ENCODE results near the gene GRIK1.

GRIK1 gene

GRCh38 chr21:29826386-29826785 lies 113.4 kb downstream of the GRIK1 start:
- no peak for DNase-seq

DNA sequence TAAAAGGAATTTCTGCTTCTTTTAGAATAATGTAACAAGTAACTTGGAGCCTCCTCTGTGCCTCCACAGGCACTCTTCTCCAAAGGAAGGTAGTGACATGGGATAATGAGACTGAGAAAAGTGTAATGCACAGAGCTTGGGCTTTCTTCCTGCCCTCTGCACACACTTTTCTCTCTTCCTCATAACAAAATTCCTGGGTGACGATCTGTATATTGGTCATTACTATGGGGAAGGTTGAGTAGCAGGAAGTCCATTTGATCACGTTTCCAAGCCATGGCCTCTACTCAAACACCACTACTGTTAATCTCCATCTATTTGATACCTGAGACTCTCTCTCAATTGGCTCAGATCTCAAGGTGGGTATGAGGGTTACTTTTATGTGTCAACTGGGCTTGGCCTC lies 113.9 kb downstream of the GRIK1 start:
- DNase-seq, result no peak

- DNase-seq, result no peak
These were observed 114.5 kb downstream of the GRIK1 start for GRCh38 chr21:29825345-29825744.

- DNase-seq, result no peak
These were observed 117.7 kb downstream of the GRIK1 start for GRCh38 chr21:29822064-29822463.

GRCh38 chr21:29821230-29821629 lies 118.6 kb downstream of the GRIK1 start:
- DNase-seq, result no peak

GRCh38 chr21:29819675-29820326 lies 120.0 kb downstream of the GRIK1 start:
- no peak for DNase-seq

GRCh38 chr21:29818383-29818921 lies 121.3 kb downstream of the GRIK1 start:
- no peak for DNase-seq

DNA sequence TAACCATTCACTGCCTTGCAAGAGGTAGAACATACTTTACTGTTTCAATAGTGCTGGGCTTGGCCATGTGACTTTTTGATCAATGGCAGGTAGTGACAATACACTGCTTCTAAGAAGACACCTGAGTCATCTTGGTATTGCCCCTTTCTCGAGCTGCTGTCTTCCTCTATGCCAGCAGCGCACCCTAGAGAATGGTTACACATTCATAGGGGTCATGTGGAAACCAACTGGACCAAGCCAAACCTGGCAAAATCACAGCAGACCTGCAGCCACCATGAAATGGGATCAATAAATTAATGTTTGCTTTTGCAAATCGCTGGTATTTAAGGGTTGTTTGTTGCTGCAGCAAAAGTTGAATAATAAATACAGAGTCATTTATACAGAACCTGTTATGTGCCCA lies 122.3 kb downstream of the GRIK1 start:
- DNase-seq, result no peak

DNA sequence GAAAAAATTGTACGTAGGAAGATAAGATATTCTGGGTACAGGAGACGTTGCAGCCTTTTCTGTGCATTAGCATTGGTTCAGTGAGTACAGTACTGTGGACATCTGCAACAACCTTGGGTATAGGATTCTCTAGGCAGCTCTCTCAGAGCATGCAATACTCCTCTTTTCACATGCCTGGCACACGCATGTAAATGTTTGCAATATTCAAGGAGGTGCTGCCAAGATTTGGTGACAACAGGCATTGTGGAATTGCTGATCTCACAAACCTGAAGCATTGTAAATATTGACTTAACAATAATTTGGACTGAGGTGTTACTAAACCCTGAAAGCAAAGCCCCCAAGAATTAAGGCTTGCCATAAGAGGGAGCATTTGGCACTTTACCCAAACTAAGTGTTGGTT lies 126.8 kb downstream of the GRIK1 start:
- no peak for DNase-seq

- DNase-seq, result no peak
These were observed 128.9 kb downstream of the GRIK1 start for GRCh38 chr21:29810871-29811270.

- no peak for DNase-seq
These were observed 131.6 kb downstream of the GRIK1 start for GRCh38 chr21:29808153-29808552.

DNA sequence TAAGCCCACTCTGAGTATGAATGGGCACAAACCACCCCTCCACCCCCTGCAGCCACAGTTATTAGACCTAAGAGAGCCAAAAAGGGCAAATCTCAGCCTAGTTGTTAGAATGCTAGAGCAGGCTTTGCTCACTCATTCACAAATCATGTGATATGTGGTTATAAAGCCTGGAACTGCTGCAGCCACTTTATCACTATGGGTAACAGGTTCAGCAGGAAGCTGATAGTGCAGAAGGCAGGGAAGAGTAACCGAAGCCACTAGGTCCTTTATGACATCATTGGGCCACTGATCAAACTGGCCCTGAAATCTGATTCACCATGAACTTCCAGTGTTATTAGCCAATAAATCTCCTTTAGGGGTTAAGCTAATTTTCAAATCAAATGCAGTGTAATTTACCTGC lies 134.7 kb downstream of the GRIK1 start:
- no peak for DNase-seq

GRCh38 chr21:29803191-29803590 lies 136.6 kb downstream of the GRIK1 start:
- DNase-seq, result no peak

DNA sequence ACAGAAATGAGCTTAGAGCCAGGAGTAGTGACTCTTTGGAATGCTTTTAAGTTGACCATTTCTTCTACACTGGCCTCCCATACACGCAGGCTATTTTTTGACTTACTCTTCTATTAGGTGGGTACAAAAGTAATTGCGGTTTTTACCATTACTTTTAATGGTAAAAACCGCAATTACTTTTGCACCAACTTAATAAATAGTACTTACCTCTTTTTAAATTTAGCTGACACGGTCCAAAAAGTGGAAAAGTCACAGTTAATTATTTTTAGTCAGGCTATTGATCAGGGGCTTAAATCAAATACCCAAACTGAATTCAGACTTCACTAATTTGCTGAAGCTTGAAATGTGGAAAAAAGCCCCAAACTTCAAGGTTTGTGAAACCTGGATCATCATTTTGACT lies 138.7 kb downstream of the GRIK1 start:
- no peak for DNase-seq

GRCh38 chr21:29800056-29800455 lies 139.7 kb downstream of the GRIK1 start:
- DNase-seq, result no peak

GRCh38 chr21:29798840-29799239 lies 141.0 kb downstream of the GRIK1 start:
- no peak for DNase-seq

DNA sequence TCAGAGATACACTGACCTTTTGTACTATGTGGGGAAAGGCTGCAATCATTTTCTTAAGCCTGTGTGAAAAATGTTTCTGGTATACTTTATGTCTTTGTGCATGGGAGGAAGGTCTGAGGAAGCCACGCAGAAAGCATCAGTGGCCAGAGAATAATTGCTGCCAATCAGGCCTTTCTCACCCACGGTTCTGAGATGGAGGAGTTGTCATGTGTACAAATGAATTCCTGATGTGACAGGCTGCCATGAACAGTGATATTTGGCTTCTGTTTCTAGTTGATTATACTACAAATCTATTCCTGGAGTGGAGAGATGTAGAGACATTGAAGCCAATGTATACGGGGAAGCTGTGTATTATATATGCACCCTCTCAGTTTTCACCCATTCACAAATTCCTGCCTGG lies 142.6 kb downstream of the GRIK1 start:
- DNase-seq, result no peak

DNA sequence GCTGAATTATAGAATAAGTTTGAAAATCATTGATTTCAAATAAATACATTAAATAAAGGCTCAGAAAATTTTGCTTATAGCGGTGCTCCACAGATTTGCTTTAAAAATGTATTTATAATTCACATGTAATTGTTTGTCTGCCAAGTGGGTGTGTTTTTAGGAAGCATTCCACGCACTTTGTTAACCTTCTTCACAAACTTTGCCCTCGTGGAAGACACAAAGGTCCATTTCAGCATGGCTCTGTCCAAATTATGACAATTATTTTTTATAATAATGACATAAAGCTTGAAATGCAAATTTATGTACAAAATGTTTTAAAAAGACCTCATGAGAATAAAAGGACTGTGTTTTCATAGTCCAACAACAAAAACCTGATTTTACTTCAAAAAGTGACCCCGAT lies 146.1 kb downstream of the GRIK1 start:
- DNase-seq, result no peak

GRCh38 chr21:29789393-29789792 lies 150.4 kb downstream of the GRIK1 start:
- no peak for DNase-seq

DNA sequence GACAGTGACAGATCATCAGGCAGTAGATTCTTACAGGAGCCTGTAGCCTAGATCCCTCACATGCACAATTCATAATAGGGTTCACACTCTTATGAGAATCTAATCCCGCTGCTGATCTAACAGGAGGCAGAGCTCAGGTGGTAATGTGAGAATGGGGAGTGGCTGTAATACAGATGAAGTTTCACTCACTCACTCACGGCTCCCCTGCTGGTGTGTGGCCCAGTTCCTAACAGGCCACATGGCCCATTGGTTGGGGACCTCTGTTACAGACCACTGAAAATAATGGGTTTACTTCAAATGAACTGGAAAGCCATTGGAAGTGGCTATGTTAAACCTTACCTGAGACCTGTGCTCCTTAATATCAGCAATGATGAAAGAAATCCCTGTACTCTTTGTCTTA lies 151.0 kb downstream of the GRIK1 start:
- DNase-seq, result no peak

DNA sequence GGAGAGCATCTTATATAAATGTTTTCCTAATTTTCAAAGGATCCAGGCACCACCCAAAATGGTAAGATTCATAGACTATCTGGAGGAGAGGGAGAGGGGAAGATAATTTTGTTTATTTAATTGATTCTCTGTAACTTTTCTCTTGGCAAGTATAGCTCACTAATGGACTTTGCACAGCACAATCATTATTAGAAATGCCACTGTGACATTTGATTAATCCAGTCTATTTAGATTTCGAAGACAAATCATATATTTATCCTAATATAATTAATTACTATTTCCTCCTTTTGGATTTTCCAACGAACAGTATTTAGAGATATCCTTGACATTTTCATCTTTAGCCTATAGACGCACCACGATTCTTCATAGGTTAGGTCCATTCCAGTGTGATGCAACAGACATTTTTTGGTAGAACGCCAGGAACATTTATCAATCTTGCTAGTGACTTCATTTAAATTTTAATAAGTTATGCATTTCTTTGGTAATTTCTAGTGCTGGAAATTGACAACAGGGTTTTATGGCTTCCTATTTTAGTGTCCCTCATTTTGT lies 152.4 kb downstream of the GRIK1 start:
- no peak for DNase-seq

- no peak for DNase-seq
These were observed 153.1 kb downstream of the GRIK1 start for GRCh38 chr21:29786496-29787360.

- DNase-seq, result no peak
These were observed 162.6 kb downstream of the GRIK1 start for GRCh38 chr21:29777160-29777559.

- no peak for DNase-seq
These were observed 164.3 kb downstream of the GRIK1 start for GRCh38 chr21:29775462-29775861.
